HG03039 (cell line): Measurements from ENCODE around the gene ANKIB1.

Experiments
- ATAC-seq: cut with Tn5 transposase; IDR thresholded peaks from one replicate; pipeline ENCODE4 v1.9.1; 2021; ENCODE audit warnings: mild to moderate bottlenecking, moderate library complexity; ENCODE audit not compliant: unreplicated experiment

Gene ANKIB1

DNA sequence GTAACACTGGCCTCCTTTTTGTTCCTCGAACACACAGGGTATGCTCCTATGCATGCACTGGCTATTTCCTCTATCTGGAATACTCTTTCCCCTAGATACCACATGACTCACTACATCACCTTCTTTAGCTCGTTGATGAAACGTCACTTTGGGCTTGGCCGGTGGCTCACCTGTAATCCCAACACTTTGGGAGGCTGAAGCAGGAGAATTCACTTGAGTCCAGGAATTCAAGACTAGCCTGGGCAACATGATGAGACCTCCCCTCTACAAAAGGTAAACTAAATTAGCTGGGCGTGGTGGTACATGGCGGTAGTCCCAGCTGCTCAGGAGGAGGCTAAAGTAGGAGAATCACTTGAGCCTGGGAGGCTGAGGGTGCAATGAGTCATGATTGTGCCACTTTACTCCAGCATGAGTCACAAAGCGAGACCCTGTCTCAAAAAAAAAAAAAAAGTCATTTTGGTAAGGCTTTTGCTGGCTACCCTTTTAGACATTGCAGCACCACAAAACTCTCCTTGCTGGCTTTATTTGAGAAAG lies 14.5 kb downstream of the ANKIB1 start:
- no peak for ATAC-seq

GRCh38 chr7:92266415-92267241 lies 20.9 kb downstream of the ANKIB1 start:
- ATAC-seq = no peak

GRCh38 chr7:92268921-92269320 lies 23.1 kb downstream of the ANKIB1 start:
- ATAC-seq = no peak

DNA sequence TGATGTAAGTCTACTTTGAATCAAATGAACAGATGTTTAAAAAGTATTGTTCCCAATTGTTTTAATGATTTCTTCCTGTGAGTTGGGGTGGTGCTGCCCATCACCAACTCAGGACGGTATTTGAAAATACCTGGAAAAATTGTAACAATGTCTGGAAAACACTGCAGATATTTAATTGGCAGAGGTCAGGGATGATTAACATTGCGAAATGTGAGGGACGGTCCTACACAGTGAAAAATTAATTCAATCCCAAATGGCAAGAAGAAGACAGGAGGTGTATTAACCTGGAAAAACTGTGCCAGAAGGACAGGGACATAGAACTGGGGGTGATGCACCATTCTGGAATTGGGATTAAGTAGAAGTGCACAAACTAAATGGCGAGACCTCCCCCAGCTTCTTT lies 29.6 kb downstream of the ANKIB1 start:
- ATAC-seq = no peak

- ATAC-seq = peak; percentile 83
Observed at GRCh38 chr7:92276460-92276864, 30.7 kb downstream of the ANKIB1 start.

DNA sequence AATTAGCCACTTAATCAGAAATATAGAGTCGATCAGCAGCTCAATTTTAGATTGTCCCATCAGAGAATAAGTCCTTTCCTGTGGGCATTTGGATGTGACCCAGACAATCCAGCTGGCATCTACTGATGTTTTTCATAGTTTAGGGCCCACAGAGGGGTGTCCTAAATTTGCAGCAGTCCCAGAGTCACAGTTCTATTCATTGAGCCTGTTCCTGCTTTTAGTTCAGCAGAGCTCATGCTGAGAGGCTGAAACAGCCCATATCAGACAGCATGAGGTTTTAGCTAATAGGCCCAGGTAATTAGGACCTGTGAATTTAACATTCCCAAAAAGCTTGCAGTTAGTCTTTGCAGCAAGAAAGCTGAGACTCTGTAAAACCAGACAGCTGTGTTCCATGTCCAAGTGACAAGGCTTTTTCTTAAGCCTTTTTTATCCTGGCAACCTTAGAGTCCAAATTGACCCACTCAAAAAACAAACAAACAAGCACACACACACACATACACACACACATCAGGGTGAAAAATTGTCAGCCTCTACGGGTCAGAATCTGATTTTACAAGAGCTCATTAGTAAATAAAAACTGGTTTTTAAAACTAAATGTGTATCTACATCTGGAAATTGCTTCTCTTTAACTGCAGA lies 33.7 kb downstream of the ANKIB1 start:
- ATAC-seq = no peak

DNA sequence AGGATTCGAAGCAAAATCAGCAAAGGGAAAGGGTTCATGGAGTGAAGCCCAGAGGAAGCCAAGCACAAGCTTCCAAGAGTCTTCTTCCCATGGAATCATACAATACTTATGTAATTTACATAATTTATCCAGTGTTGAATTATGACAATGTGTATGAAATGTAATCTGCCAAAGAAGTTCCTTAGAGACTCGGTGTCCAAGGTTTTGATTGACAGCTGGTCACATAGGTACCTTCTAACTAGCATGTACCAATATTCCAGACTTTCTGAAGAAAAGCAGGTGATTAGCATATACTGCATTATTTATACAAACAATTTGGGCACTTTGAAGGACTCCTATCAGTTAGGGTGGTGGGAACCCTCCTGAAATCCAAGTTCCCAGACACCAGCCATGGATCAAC lies 35.3 kb downstream of the ANKIB1 start:
- no peak for ATAC-seq

GRCh38 chr7:92282221-92282814 lies 36.5 kb downstream of the ANKIB1 start:
- ATAC-seq = no peak

DNA sequence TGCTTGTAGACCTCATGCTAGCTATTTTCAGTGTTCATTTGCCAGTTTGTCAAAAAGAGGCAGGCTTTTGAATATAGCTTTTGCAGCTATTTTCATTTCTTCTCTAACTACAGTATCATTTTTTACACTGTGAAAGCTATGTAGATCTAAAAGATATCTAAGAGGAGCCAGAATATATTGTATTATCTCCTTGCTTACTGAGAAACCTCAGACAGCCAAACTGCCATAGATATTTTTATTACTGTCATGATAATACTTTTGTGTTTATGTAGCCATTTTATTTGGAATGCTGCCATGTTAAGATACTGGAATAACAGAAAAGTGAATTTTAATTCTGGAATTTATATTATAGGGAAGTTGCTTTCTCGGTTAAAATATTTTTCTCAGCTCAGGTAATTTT lies 37.2 kb downstream of the ANKIB1 start:
- ATAC-seq = no peak

- ATAC-seq = no peak
Observed at GRCh38 chr7:92289321-92289720, 43.5 kb downstream of the ANKIB1 start.

GRCh38 chr7:92292981-92293380 lies 47.2 kb downstream of the ANKIB1 start:
- no peak for ATAC-seq

DNA sequence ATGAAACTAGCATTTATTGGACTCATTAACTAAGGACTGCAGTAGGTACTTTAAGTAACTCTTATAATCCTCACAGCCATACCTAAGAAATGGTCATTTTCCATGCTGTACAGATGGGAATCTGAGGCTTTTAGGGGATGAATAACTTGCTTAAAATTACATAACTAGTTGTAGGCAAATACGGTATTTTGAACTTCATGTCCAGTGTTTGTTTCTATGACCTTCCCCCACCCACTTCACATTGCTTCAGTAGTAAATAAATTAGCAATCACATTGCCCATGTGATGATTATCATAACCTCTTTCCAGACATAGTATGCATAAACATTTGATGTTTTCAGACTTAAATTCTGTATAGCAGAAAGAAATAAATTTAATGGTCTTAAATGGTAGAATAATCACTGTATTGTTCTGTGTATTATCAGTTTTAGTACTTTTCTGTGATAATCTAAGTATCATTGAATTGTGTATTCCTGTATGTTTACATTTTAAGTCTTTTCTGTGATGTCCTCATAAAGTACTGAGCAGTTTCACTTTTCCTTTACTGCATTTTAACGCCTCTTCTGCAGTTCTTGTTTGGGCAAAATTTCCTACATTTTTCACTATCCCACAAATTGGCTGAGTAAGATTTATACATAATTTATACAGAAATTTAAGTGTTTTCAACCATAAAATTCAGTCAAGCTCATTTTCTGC lies 48.3 kb downstream of the ANKIB1 start:
- no peak for ATAC-seq

DNA sequence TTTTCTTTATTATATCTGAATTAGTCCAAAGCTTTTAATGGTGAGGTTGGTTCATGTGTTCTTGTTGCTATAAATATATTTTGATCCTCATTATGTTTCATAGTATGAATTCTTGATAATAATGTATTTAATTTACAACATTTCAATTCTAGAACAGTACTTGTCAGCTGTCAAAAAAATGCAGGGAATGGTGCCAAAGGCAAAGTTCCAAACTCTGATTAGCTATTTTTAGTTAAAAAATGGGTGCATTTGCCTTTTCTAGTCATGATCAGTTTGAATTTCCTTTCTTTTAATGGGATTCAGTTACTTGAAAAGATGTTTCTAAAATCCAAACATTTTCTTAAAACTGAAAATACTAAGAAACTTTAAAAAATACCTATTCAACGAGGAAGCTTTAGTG lies 49.6 kb downstream of the ANKIB1 start:
- no peak for ATAC-seq

DNA sequence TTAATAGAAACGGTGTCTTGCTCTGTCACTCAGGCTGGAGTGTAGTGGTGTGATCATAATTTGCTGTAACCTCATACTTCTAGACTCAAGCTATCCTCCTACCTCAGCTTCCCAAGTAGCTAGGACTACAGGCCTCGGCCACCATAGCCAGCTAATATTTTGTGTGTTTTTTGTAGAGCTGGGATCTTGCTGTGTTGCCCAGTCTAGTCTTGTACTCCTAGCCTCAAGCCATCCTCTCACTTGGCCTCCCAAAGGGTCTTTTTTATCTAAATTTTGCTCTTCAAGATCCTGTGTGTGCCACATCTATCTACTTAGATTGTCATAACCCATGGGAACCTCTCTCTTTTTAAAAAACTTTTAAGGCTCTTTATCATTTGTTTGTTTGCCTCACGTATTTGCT lies 50.5 kb downstream of the ANKIB1 start:
- no peak for ATAC-seq

DNA sequence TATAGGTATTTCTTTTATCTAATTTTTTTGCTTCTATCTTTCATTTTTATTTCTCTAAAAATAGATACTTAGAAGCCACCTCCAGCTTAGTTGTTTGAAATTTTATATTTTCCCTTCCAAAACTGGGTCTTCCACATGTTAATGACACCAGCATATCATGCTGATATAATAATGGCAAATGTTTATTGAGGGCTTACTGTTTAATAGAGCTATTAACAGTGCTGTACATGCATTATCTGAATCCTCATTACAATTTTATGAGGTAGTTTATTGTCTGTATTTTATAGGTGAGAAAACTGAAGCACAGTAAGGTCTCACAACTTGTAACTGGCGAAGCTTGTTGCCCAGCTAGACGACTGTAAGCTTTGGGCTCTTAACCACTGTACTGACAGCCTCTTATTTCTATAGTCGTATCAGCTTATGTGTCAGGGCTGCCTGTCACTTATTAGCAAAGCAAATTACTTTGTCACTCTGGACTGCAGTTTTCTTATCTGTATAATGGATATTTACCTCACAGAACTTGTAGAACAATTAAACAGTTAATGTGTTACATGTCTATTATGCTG lies 51.2 kb downstream of the ANKIB1 start:
- ATAC-seq = no peak

DNA sequence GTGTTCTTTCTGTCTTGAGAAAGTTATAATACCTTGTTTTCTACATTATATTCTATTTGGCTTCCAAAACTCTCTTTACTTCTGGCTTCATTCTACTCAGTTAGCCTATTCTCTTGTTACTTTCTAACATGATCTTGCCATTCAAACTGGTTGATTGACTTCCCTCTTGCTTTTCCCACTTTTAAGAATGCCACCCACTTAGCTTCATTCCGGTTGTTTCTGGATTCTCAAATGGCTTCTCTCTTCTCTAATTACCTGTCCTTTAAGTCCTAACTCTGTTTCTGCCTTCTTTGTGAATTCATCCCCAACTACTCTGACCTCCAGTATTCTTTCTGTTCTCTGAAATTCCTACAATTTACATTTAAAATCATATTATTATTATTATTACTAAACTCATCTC lies 52.0 kb downstream of the ANKIB1 start:
- no peak for ATAC-seq

DNA sequence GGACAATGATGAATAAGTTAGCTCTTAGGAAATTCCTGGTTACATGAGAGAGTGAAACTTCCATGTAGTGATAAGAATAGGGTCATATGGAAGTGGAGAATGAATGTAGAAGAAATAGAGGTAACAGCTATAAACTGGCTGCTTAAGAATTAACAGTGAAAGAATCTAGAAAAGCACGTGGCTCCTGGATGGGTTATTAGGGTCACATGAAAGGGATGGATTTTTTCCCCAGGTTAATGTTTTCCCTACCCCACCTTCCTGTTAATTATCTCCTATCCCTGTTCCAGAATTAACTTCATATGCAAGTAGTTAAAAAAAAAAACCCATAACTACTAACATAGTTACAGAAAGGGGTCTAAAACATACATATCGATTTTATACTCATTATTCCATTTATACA lies 58.0 kb downstream of the ANKIB1 start:
- ATAC-seq = no peak

- no peak for ATAC-seq
Observed at GRCh38 chr7:92304406-92304893, 58.7 kb downstream of the ANKIB1 start.

GRCh38 chr7:92306153-92306552 lies 60.4 kb downstream of the ANKIB1 start:
- ATAC-seq = no peak

DNA sequence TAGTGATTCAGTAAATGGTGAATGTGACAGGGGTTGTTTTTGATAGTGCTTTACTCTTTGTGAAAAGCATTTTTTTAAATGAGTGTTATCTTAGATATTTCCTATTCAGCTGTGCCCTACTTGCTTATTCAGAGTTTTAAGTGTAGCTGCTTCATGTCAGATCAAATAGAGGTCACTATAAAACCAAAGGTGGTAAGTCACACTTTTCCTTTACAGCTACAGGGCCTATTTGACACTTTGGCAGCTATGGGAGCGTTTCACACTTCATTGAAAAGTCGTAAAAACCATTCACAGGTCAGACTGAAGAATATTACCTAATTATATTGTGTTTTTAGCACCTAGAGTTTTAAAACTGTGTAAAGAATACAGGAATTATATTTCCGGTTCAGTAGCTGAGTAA lies 67.3 kb downstream of the ANKIB1 start:
- no peak for ATAC-seq

DNA sequence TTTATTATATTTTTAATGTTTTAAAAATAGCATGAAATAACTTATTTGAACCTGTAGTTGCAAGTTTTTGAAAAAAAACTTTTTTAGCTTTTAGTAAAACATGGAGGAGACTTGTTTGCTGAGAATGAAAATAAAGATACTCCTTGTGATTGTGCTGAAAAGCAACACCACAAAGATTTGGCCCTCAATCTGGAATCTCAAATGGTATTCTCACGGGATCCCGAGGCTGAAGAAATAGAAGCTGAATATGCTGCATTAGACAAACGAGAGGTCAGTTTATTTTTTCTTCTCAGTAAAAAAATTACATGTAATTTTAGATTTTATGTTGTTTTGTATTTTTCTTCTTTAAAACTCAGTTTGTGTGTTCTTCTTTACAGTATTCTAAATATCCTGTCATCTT lies 73.5 kb downstream of the ANKIB1 start:
- ATAC-seq = no peak
